ENCODE data around the gene WBP2.

DNA sequence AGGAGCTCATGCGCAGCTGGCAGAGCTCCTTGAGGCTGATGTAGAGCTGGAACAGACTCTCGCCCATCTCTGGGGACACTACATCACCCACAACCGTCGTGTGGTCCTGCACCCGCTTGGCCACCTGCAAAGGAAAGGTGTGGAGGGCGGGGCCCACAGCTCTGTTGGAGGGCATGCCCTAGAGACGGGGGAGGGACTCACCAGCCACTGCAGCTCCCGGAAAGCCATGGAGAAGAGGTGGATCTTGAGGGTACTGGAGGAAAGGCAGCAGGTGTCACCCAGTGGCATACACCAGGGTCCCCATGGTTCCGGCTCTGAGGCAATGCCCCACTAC, 19.5 kb downstream of the WBP2 start:
- no peak for TF ChIP-seq LARP7 (IDR thresholded peaks at IDR 0.05)
- no peak for TF ChIP-seq CHD4 (IDR thresholded peaks at IDR 0.05; ENCODE audit: insufficient read depth, insufficient replicate concordance, low read depth, low read length, poor library complexity, severe bottlenecking)
- TF ChIP-seq XRCC3 (IDR thresholded peaks at IDR 0.05) = no peak
- no peak for TF ChIP-seq RFX5 (IDR thresholded peaks at IDR 0.05; ENCODE audit: low read depth, low read length)
- no peak for TF ChIP-seq ZZZ3 (IDR thresholded peaks at IDR 0.05)

All from K562 (cell line).